Measurements from ENCODE around the gene MXRA8.

DNA sequence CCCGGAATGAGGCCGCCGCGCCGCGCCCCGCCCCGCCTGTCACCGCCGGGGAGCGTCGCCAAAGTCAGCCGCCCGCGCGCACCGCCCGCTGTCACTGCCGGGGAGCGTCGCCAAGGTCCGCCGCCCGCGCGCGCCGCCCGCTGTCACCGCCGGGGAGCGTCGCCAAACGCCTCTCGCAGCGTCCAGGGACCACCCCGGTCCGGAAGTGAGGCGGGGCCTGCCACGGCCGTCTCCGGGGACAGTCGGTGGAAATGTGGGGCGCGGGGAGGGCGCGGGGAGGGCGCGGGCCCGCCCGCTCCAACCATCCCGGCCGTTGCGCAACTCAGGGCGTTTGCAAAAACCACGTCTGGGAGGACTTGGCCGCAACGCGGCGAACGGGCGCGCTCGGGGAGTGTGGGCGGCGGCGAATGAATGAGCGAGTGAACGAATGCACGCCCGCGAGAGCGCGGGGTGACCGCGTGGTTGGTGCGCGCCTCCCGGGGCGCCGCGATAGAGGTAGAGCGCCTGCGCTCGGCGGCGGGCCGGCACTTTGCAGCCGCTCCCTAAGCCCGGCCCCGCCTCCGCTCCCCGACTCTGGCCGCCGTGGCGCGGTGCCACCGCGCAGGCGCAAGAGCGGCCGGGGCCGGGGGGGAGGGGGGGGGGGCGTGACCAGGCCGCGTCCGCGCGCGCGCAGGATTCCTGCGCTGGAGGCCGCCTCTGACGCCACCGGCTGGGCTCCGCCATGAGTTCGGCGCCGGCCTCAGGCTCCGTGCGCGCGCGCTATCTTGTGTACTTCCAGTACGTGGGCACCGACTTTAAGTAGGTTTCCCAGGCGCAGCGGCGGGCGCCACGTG lies 50.2 kb downstream of the MXRA8 start, which contains the start of the genes ACAP3 and PUSL1:
- TF ChIP-seq EZH2 (IDR thresholded peaks at IDR 0.05; ENCODE audit: low read length, unreplicated experiment): no peak
- TF ChIP-seq, protein P1, sequence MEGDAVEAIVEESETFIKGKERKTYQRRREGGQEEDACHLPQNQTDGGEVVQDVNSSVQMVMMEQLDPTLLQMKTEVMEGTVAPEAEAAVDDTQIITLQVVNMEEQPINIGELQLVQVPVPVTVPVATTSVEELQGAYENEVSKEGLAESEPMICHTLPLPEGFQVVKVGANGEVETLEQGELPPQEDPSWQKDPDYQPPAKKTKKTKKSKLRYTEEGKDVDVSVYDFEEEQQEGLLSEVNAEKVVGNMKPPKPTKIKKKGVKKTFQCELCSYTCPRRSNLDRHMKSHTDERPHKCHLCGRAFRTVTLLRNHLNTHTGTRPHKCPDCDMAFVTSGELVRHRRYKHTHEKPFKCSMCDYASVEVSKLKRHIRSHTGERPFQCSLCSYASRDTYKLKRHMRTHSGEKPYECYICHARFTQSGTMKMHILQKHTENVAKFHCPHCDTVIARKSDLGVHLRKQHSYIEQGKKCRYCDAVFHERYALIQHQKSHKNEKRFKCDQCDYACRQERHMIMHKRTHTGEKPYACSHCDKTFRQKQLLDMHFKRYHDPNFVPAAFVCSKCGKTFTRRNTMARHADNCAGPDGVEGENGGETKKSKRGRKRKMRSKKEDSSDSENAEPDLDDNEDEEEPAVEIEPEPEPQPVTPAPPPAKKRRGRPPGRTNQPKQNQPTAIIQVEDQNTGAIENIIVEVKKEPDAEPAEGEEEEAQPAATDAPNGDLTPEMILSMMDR (conservative IDR thresholded peaks at IDR 0.05; ENCODE audit: low read depth, low read length): 0 out of 2 replicates have a peak, but pooled peaks have one; percentile 10
- TF ChIP-seq EZH2phosphoT487 (IDR thresholded peaks at IDR 0.05; ENCODE audit: borderline replicate concordance, low read length): peak; percentile 90

Data from PC-3 (cell line).